ENCODE data around the gene LPCAT3.

Gene LPCAT3

DNA sequence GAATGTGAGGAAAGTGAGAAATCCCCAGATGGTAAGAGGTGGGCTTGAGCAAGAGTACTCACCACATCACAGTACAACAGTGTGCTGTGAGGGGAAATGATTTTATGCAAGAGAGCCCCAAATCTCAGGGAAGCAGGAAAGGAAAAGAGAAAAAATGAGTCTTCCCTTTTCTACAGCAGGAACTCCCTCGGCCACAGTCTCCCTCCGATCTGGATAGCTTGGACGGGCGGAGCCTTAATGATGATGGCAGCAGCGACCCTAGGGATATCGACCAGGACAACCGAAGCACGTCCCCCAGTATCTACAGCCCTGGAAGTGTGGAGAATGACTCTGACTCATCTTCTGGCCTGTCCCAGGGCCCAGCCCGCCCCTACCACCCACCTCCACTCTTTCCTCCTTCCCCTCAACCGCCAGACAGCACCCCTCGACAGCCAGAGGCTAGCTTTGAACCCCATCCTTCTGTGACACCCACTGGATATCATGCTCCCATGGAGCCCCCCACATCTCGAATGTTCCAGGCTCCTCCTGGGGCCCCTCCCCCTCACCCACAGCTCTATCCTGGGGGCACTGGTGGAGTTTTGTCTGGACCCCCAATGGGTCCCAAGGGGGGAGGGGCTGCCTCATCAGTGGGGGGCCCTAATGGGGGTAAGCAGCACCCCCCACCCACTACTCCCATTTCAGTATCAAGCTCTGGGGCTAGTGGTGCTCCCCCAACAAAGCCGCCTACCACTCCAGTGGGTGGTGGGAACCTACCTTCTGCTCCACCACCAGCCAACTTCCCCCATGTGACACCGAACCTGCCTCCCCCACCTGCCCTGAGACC lies 82.7 kb downstream of the LPCAT3 start:
- DNase-seq = no peak

DNA sequence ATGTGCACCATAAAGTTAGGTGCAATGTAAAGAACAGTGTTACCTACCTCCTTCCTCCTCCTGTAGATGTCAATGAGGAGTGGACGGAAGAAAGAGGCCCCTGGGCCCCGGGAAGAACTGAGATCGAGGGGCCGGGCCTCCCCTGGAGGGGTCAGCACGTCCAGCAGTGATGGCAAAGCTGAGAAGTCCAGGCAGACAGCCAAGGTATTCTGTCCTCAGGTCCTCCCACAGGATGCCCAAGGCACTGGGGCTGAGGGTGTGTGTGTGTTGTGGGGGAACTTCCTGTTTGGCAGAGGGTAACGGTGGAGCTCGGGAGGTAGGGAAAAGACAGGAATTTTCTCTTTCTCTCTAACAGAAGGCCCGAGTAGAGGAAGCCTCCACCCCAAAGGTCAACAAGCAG lies 84.2 kb downstream of the LPCAT3 start:
- no peak for DNase-seq

DNA sequence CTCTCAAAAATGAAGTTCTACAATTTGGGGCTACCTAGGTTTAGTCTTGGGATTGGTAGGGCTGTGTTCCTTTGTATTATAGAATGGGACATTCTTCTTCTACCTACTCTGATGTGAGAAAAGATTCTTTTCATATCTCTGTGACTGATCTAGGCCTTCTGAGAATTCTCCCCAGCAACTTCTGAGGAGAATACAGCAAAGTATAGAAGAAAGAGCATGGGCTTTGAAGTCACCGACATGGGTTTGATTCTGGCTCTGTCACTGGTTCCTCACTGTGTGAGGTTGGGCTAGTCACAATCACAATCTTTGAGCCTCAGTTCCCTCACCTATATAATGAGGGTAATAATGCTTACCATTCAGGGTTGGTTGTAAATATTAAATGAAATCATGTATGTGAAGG lies 85.5 kb downstream of the LPCAT3 start:
- no peak for DNase-seq

DNA sequence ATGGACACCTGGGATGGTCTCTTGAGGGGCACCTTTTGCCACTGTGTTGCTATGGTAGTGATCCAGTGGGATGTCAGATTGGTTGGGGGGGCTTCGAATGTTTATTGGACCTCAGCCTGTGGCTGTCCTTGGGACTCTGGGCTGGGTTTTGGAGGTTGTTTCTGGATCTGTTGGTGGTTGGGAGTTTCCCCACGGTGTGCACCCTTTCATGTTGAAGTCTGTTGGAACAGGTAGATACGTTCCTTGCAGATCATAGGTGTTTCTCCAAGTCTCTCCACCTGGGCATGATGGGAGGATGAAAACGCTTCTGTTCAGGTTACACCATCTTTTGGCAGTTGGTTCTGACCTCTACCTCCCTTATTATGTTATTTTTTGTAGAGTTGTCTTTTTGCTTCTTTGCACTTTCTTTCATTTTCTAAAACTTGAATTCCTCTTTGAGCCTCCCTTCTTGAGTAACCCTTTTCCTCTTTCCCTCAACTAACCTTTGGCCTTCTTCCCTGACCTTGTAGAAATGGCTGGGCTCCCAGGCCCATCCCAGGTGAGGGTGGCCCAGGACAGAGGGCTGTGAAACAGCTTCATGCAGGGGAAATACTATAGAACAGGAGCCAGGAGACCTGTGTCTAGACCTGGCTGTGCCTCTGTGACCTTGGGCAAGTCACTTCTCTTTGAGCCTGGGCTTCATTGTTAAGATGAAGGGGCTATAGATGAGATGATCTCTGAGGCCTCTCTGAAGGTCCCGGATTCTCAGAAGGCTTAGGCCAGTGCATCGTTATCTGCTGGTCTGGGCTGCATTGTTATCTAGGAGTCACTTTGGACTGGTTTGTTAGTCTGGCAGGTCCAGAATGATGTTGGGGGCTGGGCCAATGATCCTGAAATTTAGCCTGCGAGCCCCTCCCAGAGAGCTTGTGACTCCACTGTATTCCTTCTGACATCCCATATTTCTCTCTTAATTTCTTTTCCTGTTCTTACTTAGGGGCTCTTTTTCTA lies 88.5 kb downstream of the LPCAT3 start:
- DNase-seq = no peak

DNA sequence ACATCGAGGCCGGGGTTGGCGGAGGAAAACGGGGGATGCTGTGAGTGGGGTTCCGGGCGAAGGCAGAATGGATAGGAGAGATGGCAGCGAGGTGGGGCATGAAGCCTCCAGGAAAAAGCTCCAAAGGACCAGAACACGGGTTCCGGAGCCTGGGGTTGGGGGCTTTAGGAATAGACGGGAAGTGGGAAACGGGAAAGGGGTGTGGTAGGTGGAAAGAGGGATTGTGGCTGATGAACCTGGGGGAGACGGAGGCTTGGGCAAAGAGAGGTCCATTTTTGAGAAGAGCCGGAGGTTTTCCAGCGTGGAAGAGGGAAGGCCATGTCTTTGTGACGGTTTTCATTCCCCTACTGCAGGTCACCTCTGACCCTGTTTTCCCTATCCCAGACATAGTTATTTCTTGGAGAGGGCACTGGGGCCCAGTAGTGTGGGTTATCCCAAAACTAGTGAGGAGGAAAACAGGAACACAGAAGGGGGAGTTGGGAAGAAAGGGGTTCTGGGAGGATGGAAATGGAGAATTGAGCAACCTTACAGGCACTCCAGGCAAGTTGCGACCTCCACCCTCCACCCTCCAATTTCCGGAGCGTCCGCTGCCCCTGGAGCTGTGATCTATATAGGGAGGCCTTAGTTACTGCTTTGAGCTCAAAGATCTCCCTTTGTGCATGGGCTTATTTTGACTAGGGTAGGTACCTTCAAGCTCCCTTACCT lies 89.4 kb downstream of the LPCAT3 start:
- no peak for DNase-seq

DNA sequence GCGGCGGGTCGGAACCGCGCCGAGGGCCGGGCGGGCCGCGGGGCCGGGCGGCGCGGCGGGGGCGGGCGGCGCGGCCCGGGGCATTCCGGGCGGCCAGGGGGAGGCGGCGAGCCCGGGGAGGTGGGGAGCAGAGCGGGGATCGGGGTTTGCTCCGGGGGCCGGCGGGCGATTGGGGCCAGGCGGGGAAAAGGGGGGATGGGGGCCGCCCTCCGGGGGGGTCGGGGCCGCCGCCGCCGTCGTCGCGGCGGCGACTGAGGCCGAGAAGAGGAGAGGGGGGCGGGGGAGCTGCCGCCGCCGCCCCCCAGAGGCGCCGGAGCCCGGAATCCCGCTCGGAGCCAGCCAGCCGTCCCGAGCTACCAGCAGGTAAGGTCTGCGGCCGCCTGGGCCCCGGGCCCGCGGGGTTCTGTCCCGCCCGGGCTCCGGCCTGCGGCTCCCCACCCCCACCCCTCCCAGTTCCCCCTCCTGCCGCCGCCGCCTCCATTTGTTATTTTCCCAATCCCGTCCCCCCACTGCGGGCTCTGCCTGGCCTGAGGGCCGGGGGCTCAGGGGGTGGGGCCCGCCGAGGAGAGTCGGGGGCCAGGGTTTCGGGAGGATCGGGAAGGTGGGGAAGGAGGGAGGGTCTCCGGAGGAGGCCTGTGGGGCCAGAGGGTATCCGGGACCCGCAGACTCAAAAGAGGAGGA lies 90.1 kb downstream of the LPCAT3 start:
- DNase-seq = no peak

DNA sequence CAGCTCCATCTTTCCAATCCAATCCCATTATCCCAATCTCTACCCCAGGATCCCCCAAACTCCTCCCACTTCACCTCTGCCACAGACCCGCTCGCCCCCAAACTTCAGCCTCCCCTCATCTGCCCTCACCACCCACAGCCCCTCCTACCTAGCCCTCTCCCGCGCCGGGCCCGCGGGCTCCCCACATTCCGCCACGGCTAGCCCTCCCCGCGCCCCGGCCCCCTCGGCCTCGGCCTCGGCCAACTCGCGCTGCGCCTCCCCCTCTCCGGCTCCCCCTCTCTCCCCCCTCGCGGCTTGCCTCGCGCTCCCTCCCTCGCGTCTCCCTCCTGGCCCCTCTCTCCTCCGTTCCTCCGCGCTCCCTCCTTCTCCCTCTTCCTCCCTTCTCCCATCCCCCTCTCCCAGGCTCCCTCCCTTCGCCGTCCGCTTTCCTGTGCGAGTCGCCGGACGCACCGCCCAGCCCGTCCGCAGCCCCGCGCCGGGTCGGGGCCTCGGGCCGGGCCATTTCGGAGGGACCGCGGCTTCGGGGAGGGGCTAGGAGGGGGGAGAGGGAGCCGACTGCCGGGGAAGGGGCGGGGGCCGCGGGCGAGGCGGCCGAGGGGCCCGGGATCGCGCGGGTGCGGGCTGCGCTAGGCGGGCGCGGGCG lies 90.8 kb downstream of the LPCAT3 start, which contains the start of gene ATN1:
TSS of gene ATN1 (plus strand) at position 581 of the 643 bp plus-strand sequence. CDS start 6,043 bp downstream, outside the sequence.
- DNase-seq = peak in 1 of 2 experiments; percentile 29

Measured in activated CD4-positive, alpha-beta T cell treated with anti-CD3 and anti-CD28 coated beads, Interleukin-2, amount 50 U/mL, for 4 hours (primary cell).